T1000 (cell line): Measurements from ENCODE around the gene SRF.

Experiments used
- DNase-seq: peaks from one replicate; lab custom pipeline; 2025; ENCODE audit warnings: mixed read lengths; lab: John Stamatoyannopoulos, UW

The SRF gene

DNA sequence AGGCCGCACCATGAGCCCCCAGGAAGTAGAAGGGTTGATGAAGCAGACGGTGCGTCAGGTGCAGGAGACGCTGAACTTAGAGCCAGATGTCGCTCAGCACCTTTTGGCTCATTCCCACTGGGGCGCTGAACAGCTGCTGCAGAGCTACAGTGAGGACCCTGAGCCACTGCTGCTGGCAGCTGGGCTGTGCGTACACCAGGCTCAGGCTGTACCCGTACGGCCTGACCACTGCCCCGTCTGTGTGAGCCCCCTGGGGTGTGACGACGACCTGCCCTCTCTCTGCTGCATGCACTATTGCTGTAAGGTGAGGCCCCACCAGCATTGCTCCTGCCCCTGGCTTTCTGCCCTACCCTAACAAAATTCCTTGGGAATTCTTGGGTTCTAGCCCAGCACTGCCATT lies 45.1 kb downstream of the SRF start:
- DNase-seq, result no peak

DNA sequence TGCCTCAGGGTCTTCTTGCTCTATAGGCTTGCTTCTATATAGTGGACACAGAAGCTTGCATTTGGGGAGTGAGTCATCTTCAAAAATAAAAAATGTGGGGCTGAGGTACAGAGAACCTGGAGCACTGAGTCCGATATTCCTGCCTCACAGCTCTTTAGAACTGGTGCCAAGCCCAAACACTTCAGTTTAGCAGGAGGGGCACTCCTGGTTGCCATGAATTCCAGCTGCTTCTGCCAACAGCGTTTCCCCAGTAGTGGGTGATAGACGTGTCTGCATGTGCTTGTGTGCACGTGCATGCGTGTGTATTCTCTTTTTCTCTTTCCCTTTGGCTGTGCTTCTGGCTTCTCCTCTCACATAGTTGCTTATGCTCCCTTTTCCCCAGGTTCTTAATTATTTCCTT lies 46.3 kb downstream of the SRF start:
- DNase-seq, result no peak

DNA sequence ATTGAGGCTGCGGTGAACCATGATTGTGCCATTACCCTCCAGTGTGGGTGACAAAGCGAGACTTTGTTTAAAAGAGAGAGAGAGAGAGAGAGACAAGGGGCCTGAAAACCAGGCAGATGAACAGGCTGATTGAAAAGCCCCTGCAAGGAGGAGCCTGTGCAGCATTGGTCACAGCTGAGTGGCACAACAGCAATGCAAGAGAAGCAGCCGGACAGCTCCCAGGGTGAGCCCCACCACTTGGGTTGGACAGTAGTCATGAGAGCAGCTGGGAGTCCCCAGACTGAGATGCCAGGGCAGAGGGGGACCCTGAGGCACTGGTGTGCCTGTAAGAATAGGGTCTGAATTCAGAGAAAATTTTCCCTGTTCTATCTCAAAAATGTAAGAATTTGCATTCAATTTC lies 48.0 kb downstream of the SRF start:
- DNase-seq, result no peak

DNA sequence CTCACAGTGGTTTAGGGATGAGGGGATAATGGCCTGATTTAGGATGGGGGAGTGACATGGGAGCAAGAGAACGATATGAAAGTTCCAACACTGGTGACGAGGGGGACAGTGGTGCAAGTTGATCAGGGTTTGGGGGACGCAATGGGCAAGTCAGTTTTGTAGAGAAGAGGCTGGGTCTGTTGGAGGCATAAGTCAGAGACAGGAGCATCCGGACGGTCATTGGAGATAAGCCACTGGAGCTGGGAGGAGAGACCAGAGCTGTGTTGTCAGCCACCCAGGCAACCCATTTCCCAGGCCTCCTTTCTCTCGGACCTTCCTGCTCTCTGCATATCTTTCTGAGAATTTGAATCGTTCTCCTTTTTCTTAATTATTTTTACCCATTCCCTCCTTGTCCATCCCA lies 48.7 kb downstream of the SRF start:
- no peak for DNase-seq

GRCh38 chr6:43220439-43220951 lies 49.4 kb downstream of the SRF start:
- DNase-seq, result no peak

DNA sequence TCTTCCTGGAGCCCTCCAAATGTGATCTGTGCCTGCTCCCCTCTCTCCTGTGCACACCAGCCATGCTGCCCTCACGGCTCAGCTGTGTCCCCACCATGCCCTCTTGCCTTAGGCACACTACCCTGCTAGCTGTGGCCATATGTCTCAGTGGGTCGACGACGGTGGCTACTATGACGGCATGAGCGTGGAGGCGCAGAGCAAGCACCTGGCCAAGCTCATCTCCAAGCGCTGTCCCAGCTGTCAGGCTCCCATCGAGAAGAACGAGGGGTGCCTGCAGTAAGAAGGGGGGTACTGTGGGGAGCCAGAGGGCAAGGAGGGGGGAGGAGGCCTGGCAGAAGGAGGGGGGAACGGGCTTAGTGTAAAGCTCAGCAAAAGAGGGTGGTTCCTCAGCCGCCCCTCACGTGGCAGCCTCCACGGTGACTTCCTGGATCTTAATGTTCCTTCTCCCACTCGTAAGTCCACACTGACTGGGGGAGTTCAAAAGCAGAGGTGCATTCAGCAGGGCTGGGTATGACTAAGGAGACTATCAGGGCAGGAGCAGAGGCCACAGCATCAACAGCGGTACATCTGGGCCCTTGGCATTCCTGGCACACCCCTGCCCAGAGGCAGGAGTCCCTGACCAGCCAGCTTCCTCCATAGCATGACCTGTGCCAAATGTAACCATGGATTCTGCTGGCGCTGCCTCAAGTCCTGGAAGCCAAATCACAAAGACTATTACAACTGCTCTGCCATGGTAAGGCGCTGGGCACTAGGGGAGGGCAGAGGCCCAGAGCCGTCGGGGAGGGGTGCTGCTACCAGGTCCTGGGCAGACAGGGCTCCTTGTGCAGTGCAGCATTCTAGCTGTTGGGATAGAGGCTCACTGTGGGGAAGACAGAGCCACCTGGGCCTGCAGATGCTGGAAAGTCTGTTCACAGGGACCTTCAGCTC lies 50.2 kb downstream of the SRF start:
- DNase-seq, result no peak

GRCh38 chr6:43222418-43223059 lies 51.5 kb downstream of the SRF start:
- no peak for DNase-seq

DNA sequence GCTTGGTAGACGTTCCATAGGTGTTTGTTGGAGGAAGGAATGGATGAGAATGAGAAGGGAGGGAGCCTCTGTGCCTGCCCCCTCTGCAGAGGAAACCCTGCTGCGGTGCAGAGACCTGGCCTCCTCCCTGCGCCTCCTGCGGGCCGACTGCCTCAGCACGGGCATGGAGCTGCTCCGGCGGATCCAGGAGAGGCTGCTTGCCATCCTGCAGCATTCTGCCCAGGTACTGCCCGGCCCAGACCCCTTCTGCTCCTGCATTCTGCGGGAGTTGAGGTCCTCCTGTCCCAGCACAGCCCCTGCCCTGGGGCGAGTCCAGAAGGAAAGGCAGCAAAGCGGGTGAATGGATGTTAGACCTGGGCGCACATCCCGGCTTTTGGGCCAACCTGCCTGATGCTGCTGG lies 52.1 kb downstream of the SRF start:
- DNase-seq, result no peak

- DNase-seq, result no peak
Observed at GRCh38 chr6:43226192-43226851, 55.3 kb downstream of the SRF start.

DNA sequence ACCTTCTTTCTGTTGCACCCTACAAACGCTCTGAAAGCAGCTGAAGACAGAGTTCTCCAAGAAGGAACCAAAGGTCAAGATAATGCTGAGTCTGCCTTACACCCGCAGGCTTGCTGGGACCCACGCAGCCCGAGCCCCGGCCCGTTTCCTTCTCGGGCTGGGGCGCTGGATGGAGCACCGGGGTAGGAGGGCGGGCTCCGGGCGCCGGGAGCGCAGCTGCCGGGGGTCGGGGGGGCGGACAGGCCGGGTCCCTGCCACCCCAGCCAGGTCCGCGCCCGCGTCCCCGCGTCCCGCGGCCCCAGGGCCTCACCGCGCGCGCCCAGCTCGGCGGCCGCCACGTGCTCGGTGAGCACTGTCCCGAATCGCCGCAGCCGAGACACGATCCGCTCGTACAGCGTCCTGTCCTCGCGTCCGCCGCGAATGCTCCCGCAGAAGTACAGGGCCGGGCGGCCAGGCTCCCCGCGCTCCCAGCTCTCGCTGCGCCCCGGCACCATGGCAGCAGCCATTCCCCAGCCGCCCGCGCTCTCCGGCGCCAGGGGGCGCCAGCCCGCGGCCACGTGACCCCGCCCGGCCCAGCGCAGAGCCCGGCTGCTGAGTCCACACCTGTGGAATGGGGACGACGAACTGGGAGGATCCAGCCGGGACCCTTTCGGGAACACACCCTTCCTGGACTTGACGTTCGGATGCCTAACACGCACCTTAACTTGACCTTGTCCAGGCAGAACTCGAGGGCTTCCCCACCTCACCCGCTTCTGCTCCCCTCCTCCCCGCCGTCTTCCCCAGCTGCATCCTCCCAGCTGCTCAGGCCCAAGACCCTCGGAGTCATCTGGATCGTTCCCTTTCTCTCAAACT lies 58.1 kb downstream of the SRF start, which contains the start of gene DNPH1:
Gene DNPH1, minus strand, starts transcription at position 531 of the 852 bp plus-strand sequence. Its CDS starts 25 bp downstream, at position 506.
- DNase-seq, result peak; percentile 49

- no peak for DNase-seq
Observed at GRCh38 chr6:43229803-43230620, 58.9 kb downstream of the SRF start.

GRCh38 chr6:43231053-43231452 lies 60.0 kb downstream of the SRF start:
- no peak for DNase-seq
